HCT116 (cell line): ENCODE measurements around the gene NAA60. TPM values are rescaled to one million over a fixed set of nuclear protein-coding genes. Genes with fewer than 3 reads are reported as not detected.

Experiments used
- ATAC-seq: fragments of 200-7000 bp; cut with Tn5 transposase; 2 replicates; pipeline ENCODE4 v1.9.1; 2020; ENCODE audit warnings: mild to moderate bottlenecking, moderate library complexity
- BruUV-seq: library from RNA; stranded (reverse); fragments of 400-500 nt; replicated peaks from 2 replicates; lab custom pipeline; 2021; lab: Mats Ljungman, UMichigan
- CTCF ChIA-PET: fragments of 300-600 bp; sonication (Branson Sonifier 250); formaldehyde crosslinking; loops from one replicate; lab custom pipeline; 2021; ENCODE audit warnings: antibody characterized with exemption; lab: Charles Lee
- POLR2A ChIA-PET: fragments of 300-600, 350-600 bp; sonication (Branson Sonifier 250); formaldehyde crosslinking; loops from one replicate; lab custom pipeline; 2021; ENCODE audit warnings: antibody characterized with exemption; lab: Charles Lee
- RAD21 ChIA-PET, 2 experiments: fragments of 300-600 bp; sonication (Branson Sonifier 250); formaldehyde crosslinking; loops; one replicate each; lab custom pipeline; 2023; ENCODE audit warnings: low total read pairs in 2 of 2; ENCODE audit not compliant: uncharacterized antibody in 2 of 2, unreplicated experiment in 2 of 2, low non-redundant PET in 1 of 2; lab: Charles Lee
- DNase-seq: peaks from one replicate; pipeline ENCODE4 v3.0.0-alpha.2; 2010; ENCODE audit warnings: low read depth, low spot score
- H2AFZ ChIP-seq: fragments of 200-600 bp; shearing (Covaris generic), sonication (generic); 2 replicates; pipeline ENCODE4 v1.6.1; 2017; ENCODE audit warnings: low read depth, mixed run types, mixed read lengths, antibody characterized with exemption, low read length; ENCODE audit not compliant: poor library complexity, severe bottlenecking
- H3K27ac ChIP-seq: 2 replicates; pipeline ENCODE4 v1.5.1; 2012; ENCODE audit warnings: low read depth, low read length
- H3K27me3 ChIP-seq: fragments of 200-600 bp; sonication (generic); 2 replicates; pipeline ENCODE4 v1.6.1; 2016; ENCODE audit warnings: mixed run types, low read length, mixed read lengths; ENCODE audit not compliant: insufficient read depth
- H3K36me3 ChIP-seq, 2 experiments: fragments of 200-500 bp in 1 of 2; fragments of 200-600 bp in 1 of 2; sonication (Bioruptor generic) in 1 of 2; sonication (generic) in 1 of 2; 2 replicates each; pipeline versions ENCODE4 v1.5.1 to v1.6.1; 2014 to 2016; ENCODE audit warnings: low read length in 2 of 2, inconsistent platforms in 1 of 2, mixed read lengths in 1 of 2, mixed run types in 1 of 2; ENCODE audit not compliant: insufficient read depth in 2 of 2, control insufficient read depth in 1 of 2
- H3K4me1 ChIP-seq, 2 experiments: fragments of 200-600 bp in 1 of 2; sonication (generic) in 1 of 2; 2 replicates each; pipeline versions ENCODE4 v1.5.1 to v1.6.1; 2012 to 2017; ENCODE audit warnings: low read length in 2 of 2, inconsistent platforms in 1 of 2, mild to moderate bottlenecking in 1 of 2, mixed read lengths in 1 of 2, mixed run types in 1 of 2, moderate library complexity in 1 of 2; ENCODE audit not compliant: insufficient read depth in 2 of 2, control insufficient read depth in 1 of 2
- H3K4me2 ChIP-seq: fragments of 200-600 bp; sonication (generic); 2 replicates; pipeline ENCODE4 v1.6.1; 2017; ENCODE audit warnings: mixed run types, low read length, mixed read lengths
- H3K4me3 ChIP-seq, 2 experiments: fragments of 200-600 bp in 1 of 2; sonication (generic) in 1 of 2; replicated peaks in 1 of 2; 2 replicates each; pipeline ENCODE4 v1.5.1; 2011 to 2016; ENCODE audit warnings: low read length in 2 of 2, control low read depth in 1 of 2, low read depth in 1 of 2, mild to moderate bottlenecking in 1 of 2, mixed read lengths in 1 of 2, mixed run types in 1 of 2
- H3K79me2 ChIP-seq: fragments of 200-600 bp; sonication (generic); 2 replicates; pipeline ENCODE4 v1.6.1; 2017; ENCODE audit warnings: mild to moderate bottlenecking, mixed run types, low read length, moderate library complexity, mixed read lengths; ENCODE audit not compliant: insufficient read depth
- H3K9ac ChIP-seq: fragments of 200-600 bp; sonication (generic); 2 replicates; pipeline ENCODE4 v1.6.1; 2016; ENCODE audit warnings: low read length, mixed read lengths
- H3K9me2 ChIP-seq: fragments of 200-600 bp; sonication (generic), shearing (Covaris generic); 2 replicates; pipeline ENCODE4 v1.6.1; 2017; ENCODE audit warnings: mixed run types, mild to moderate bottlenecking, moderate library complexity; ENCODE audit not compliant: insufficient read depth
- H3K9me3 ChIP-seq, 2 experiments: fragments of 200-500 bp in 1 of 2; fragments of 200-600 bp in 1 of 2; sonication (Bioruptor generic) in 1 of 2; sonication (generic) in 1 of 2; 2 replicates each; pipeline ENCODE4 v1.6.1; 2014 to 2017; ENCODE audit warnings: low read length in 2 of 2, mixed read lengths in 2 of 2, inconsistent platforms in 1 of 2, low read depth in 1 of 2, mild to moderate bottlenecking in 1 of 2, mixed run types in 1 of 2, moderate library complexity in 1 of 2; ENCODE audit not compliant: control insufficient read depth in 1 of 2, insufficient read depth in 1 of 2
- H4K20me1 ChIP-seq: fragments of 200-600 bp; sonication (generic), shearing (Covaris generic); 2 replicates; pipeline ENCODE4 v1.6.1; 2017; ENCODE audit warnings: mixed run types, mild to moderate bottlenecking, moderate library complexity; ENCODE audit not compliant: insufficient read depth
- ATF3 ChIP-seq: IDR thresholded peaks from 2 replicates; pipeline ENCODE4 v1.6.1; 2012
- CBX3 ChIP-seq: IDR thresholded peaks from 2 replicates; pipeline ENCODE4 v1.6.1; 2012; ENCODE audit warnings: low read depth
- CEBPB ChIP-seq: IDR thresholded peaks from 2 replicates; pipeline ENCODE4 v1.6.1; 2012; ENCODE audit warnings: low read depth
- CTCF ChIP-seq, 3 experiments: fragments of 200-600 bp in 1 of 3; sonication (generic) in 1 of 3; IDR thresholded peaks in 2 of 3; conservative IDR thresholded peaks in 1 of 3; 2 replicates each; pipeline ENCODE4 v1.5.1; 2012 to 2017; ENCODE audit warnings: low read depth in 2 of 3, low read length in 2 of 3, antibody characterized with exemption in 1 of 3, borderline replicate concordance in 1 of 3, control low read depth in 1 of 3, mild to moderate bottlenecking in 1 of 3, mixed read lengths in 1 of 3, mixed run types in 1 of 3, moderate library complexity in 1 of 3; ENCODE audit not compliant: insufficient read depth in 1 of 3
- EGR1 ChIP-seq: IDR thresholded peaks from 2 replicates; pipeline ENCODE4 v1.6.1; 2012; ENCODE audit warnings: low read depth
- ELF1 ChIP-seq: IDR thresholded peaks from 2 replicates; pipeline ENCODE4 v1.6.1; 2012; ENCODE audit warnings: low read depth, borderline replicate concordance
- EZH2 ChIP-seq: fragments of 200-600 bp; sonication (generic); IDR thresholded peaks from 2 replicates; pipeline ENCODE4 v1.6.1; 2017; ENCODE audit warnings: antibody characterized with exemption, mixed run types
- FOSL1 ChIP-seq: IDR thresholded peaks from 2 replicates; pipeline ENCODE4 v1.6.1; 2012; ENCODE audit warnings: low read depth
- JUND ChIP-seq: IDR thresholded peaks from 2 replicates; pipeline ENCODE4 v1.6.1; 2012
- MAX ChIP-seq: IDR thresholded peaks from 2 replicates; pipeline ENCODE4 v1.6.1; 2012
- POLR2A ChIP-seq: IDR thresholded peaks from 2 replicates; pipeline ENCODE4 v1.7.0; 2011; ENCODE audit warnings: borderline replicate concordance; ENCODE audit not compliant: insufficient read depth, insufficient read length; ENCODE audit errors: extremely low read depth
- POLR2AphosphoS5 ChIP-seq: IDR thresholded peaks from 2 replicates; pipeline ENCODE4 v1.6.1; 2011; ENCODE audit warnings: mild to moderate bottlenecking, low read depth, low read length, moderate library complexity
- RAD21 ChIP-seq: IDR thresholded peaks from 2 replicates; pipeline ENCODE4 v1.6.1; 2012; ENCODE audit warnings: low read depth, mild to moderate bottlenecking
- REST ChIP-seq: IDR thresholded peaks from 2 replicates; pipeline ENCODE4 v1.6.1; 2012; ENCODE audit warnings: low read depth
- SIN3A ChIP-seq: IDR thresholded peaks from 2 replicates; pipeline ENCODE4 v1.6.1; 2012; ENCODE audit warnings: low read depth
- TCF7L2 ChIP-seq: IDR thresholded peaks from 2 replicates; pipeline ENCODE4 v1.7.0; 2011; ENCODE audit warnings: borderline replicate concordance, inconsistent platforms; ENCODE audit not compliant: insufficient read depth, insufficient read length; ENCODE audit errors: extremely low read depth
- YY1 ChIP-seq: IDR thresholded peaks from 2 replicates; pipeline ENCODE4 v1.6.1; 2011; ENCODE audit warnings: low read length, low read depth, moderate library complexity, mild to moderate bottlenecking; ENCODE audit not compliant: insufficient replicate concordance; ENCODE audit errors: extremely low read depth
- ZFX ChIP-seq: fragments of 450-650 bp; IDR thresholded peaks from 2 replicates; pipeline ENCODE4 v1.6.1; 2017
- intact Hi-C: fragments of 100-400 bp; cut with micrococcal nuclease; formaldehyde crosslinking; loops from 2 replicates; pipeline ENCODE4 v1.10.0; 2022
- total RNA-seq: library from RNA; stranded (reverse); gene quantifications from one replicate; pipeline ENCODE4 v1.2.1, GENCODE V29; 2021; ENCODE audit not compliant: unreplicated experiment

The NAA60 gene
- total RNA-seq, 1 experiment from 2014 or later = 32.2 TPM

- Histone ChIP-seq H3K27me3 (no peaks in the 10 kb centered on the region), H3K9me2 (no peaks in the 10 kb centered on the region), H3K9ac (no peak overlapping the region), H4K20me1 (no peaks in the 10 kb centered on the region), H2AFZ (no peak overlapping the region), H3K4me1 (peaks cover 4 to 5% of the 10 kb centered on the region in 2 experiments; a peak in 1 of 4 replicates), H3K4me2 (no peak overlapping the region), H3K4me3 (no peak overlapping the region), H3K79me2 (peaks cover 98% of the 10 kb centered on the region), H3K27ac (no peak overlapping the region), H3K36me3 (peaks cover 5 to 15% of the 10 kb centered on the region in 2 experiments), H3K9me3 (no peaks in the 10 kb centered on the region)
- ATAC-seq = no peak
- ChIA-PET CTCF (no interaction called here), RAD21 (no interaction called here), POLR2A (no interaction called here)
- TF ChIP-seq ATF3 = no peak
- TF ChIP-seq TCF7L2 = no peak
- TF ChIP-seq EGR1 = no peak
- TF ChIP-seq SIN3A = no peak
- TF ChIP-seq POLR2AphosphoS5 = no peak
- no peak for TF ChIP-seq MAX
- no peak for TF ChIP-seq ZFX
- TF ChIP-seq CTCF (IDR thresholded peaks at IDR 0.05 in 2 of 3, conservative IDR thresholded peaks at IDR 0.05 in 1 of 3; ENCODE audit: borderline replicate concordance in 1 of 3, insufficient read depth in 1 of 3, low read depth in 2 of 3, low read length in 2 of 3) = no peak
- TF ChIP-seq RAD21 = no peak
- no peak for TF ChIP-seq JUND
- no peak for TF ChIP-seq CBX3
- no peak for TF ChIP-seq CEBPB
- TF ChIP-seq REST = no peak
- TF ChIP-seq YY1 = no peak
- no peak for TF ChIP-seq EZH2
- TF ChIP-seq POLR2A = no peak
- TF ChIP-seq ELF1 = no peak
- TF ChIP-seq FOSL1 = no peak
- DNase-seq = no peak
- intact Hi-C loops = no loop called here
- no TSS peak for BruUV-seq
Observed at GRCh38 chr16:3468501-3468900, 25.0 kb downstream of the NAA60 start.
